Measurements from ENCODE around the gene PER2. TPM values are rescaled to one million over a fixed set of nuclear protein-coding genes. Genes with fewer than 3 reads are reported as not detected.

The PER2 gene
- total and polyA plus RNA-seq, 2 of the 13 experiments (the other 11 are each of a cell fraction or from before 2014, with no cell fraction given): 5.1 to 9.4 TPM

GRCh38 chr2:238289574-238289973 is 1.2 kb upstream of the PER2 start:
- ATAC-seq: no peak
- 27% methylated on average over 13 of the region's 13 CpGs for WGBS (ENCODE audit: low lambda C conversion rate)
- H3K36me3 ChIP-seq (replicated peaks in 1 of 2; ENCODE audit: control insufficient read depth in 1 of 2, insufficient read depth in 2 of 2, low read length in 2 of 2): no peaks in the 10 kb centered on the region
- POLR2A ChIA-PET: interaction anchor here (0.9 to 7.3 kb wide), 9 partner anchors 8 to 86 kb away, joined by 3 to 44 read pairs (median 7); partner anchors contain the start of genes HES6 and ILKAP
- no peak for DNase-seq (ENCODE audit: low spot score)
- FAIRE-seq: no peak
- CTCF ChIA-PET (ENCODE audit: low intra/inter-chr PET ratio, low total read pairs): interaction anchor here (1.1 to 1.5 kb wide), 2 partner anchors 16 to 26 kb away, joined by 3 to 4 read pairs; no protein-coding TSS in a partner anchor
- in situ Hi-C loops (cut with HindIII; ENCODE audit: extremely low pct_ligation_motif_present, low pct_unique_long_range_greater_than_20kb): no loop called here
- 0 out of 2 replicates have a peak, but pooled peaks have one; percentile 65 for TF ChIP-seq FLYWCH1 (CRISPR knock-in tag; IDR thresholded peaks at IDR 0.05)
- TF ChIP-seq KAT8 (CRISPR knock-in tag; IDR thresholded peaks at IDR 0.05): 0 out of 2 replicates have a peak, but pooled peaks have one; percentile 1
- TF ChIP-seq MAFF (IDR thresholded peaks at IDR 0.05; ENCODE audit: low read depth, low read length): no peak
- TF ChIP-seq HIC2 (CRISPR knock-in tag; IDR thresholded peaks at IDR 0.05; ENCODE audit: low read depth): 0 out of 2 replicates have a peak, but pooled peaks have one; percentile 4
- TF ChIP-seq ZNF501 (CRISPR knock-in tag; IDR thresholded peaks at IDR 0.05): peak; percentile 3; the same call in 1 of the 2 replicates
- 0 out of 2 replicates have a peak, but pooled peaks have one; percentile 2 for TF ChIP-seq CC2D1A (CRISPR knock-in tag; IDR thresholded peaks at IDR 0.05)
- 0 out of 2 replicates have a peak, but pooled peaks have one; percentile 11 for TF ChIP-seq HDAC1 (CRISPR knock-in tag; IDR thresholded peaks at IDR 0.05)
- TF ChIP-seq CENPT (CRISPR knock-in tag; IDR thresholded peaks at IDR 0.05; ENCODE audit: low read depth): no peak
- no peak for TF ChIP-seq MTA1 (CRISPR knock-in tag; IDR thresholded peaks at IDR 0.05; ENCODE audit: borderline replicate concordance)
- TF ChIP-seq ZNF292 (CRISPR knock-in tag; IDR thresholded peaks at IDR 0.05; ENCODE audit: borderline replicate concordance, low read depth): peak; percentile 1; the same call in 1 of the 2 replicates
- 0 out of 2 replicates have a peak, but pooled peaks have one; percentile 5 for TF ChIP-seq ZNF451 (CRISPR knock-in tag; IDR thresholded peaks at IDR 0.05)
- peak overlapping the region; percentile 99 for H3K9ac ChIP-seq (ENCODE audit: insufficient read depth, low read depth, low read length)
- H4K20me1 ChIP-seq (ENCODE audit: insufficient read depth, low read length): peaks cover 4% of the 10 kb centered on the region; the same call in 1 of the 2 replicates
- no peak overlapping the region for H2AFZ ChIP-seq (ENCODE audit: low read length)
- no TSS peak for BruUV-seq (replicated peaks)
- peaks cover 63% of the 10 kb centered on the region for H3K4me1 ChIP-seq (ENCODE audit: insufficient read depth, low read length)
- H3K4me2 ChIP-seq (ENCODE audit: low read depth, low read length): peak overlapping the region; percentile 95
- H3K4me3 ChIP-seq (replicated peaks in 1 of 3; ENCODE audit: insufficient read depth in 1 of 3, low read depth in 2 of 3, low read length in 3 of 3): peak overlapping the region; percentile 60 to 99 (median 65)
- no peaks in the 10 kb centered on the region for H3K9me3 ChIP-seq (ENCODE audit: low read length)
- H3K27ac ChIP-seq (ENCODE audit: extremely low read length, insufficient read depth, low read length): peak overlapping the region; percentile 99
- peaks cover 36% of the 10 kb centered on the region for H3K79me2 ChIP-seq (ENCODE audit: insufficient read depth, low read length)
- no peaks in the 10 kb centered on the region; a peak in 1 of 5 replicates for H3K27me3 ChIP-seq (ENCODE audit: control insufficient read depth in 1 of 2, insufficient read depth in 2 of 2, low read length in 2 of 2)
- intact Hi-C loops (cut with micrococcal nuclease; ENCODE audit: unreplicated experiment): loop anchor here (5.0 kb wide), 2 partner anchors 33 to 227 kb away; partner anchors contain the start of genes SCLY and TRAF3IP1
